ENCODE results near the gene ARSH.
"Not testable (repeated sequence)": the region's sequence is repeated elsewhere in the genome, so short reads cannot be mapped to it uniquely, and the experiment has no call there.

Gene ARSH

GRCh38 chrX:3006495-3006894 is at the start of gene ARSH:
ARSH (plus strand) TSS chrX:3006546; CDS start chrX:3006613, 67 bp downstream.
- no peak for DNase-seq

- no peak for DNase-seq
Observed at GRCh38 chrX:2958199-2958598, 48.1 kb upstream of the ARSH start.

- DNase-seq, result no peak
Observed at GRCh38 chrX:2960861-2961515, 45.4 kb upstream of the ARSH start.

- no peak for DNase-seq
Observed at GRCh38 chrX:2962381-2962780, 44.0 kb upstream of the ARSH start.

- not testable (repeated sequence) for DNase-seq
Observed at GRCh38 chrX:2963449-2963848, 42.9 kb upstream of the ARSH start.

- not testable (repeated sequence) for DNase-seq
Observed at GRCh38 chrX:2963992-2964794, 42.2 kb upstream of the ARSH start.

- no peak for DNase-seq
Observed at GRCh38 chrX:2965965-2966364, 40.4 kb upstream of the ARSH start.

GRCh38 chrX:2967012-2967411 is 39.3 kb upstream of the ARSH start:
- no peak for DNase-seq

GRCh38 chrX:2967584-2967983 is 38.8 kb upstream of the ARSH start:
- no peak for DNase-seq

- no peak for DNase-seq
Observed at GRCh38 chrX:2967998-2968909, 38.1 kb upstream of the ARSH start.

GRCh38 chrX:2969021-2969420 is 37.3 kb upstream of the ARSH start:
- no peak for DNase-seq

- DNase-seq, result no peak
Observed at GRCh38 chrX:2972391-2972790, 34.0 kb upstream of the ARSH start.

GRCh38 chrX:2974961-2975360 is 31.4 kb upstream of the ARSH start:
- no peak for DNase-seq

- not testable (repeated sequence) for DNase-seq
Observed at GRCh38 chrX:2978639-2979038, 27.7 kb upstream of the ARSH start.

GRCh38 chrX:2984342-2984741 is 22.0 kb upstream of the ARSH start:
- no peak for DNase-seq

GRCh38 chrX:2989565-2989964 is 16.8 kb upstream of the ARSH start:
- DNase-seq, result no peak

GRCh38 chrX:3010532-3010931 is 4.2 kb downstream of the ARSH start:
- no peak for DNase-seq

GRCh38 chrX:3017492-3017891 is 11.1 kb downstream of the ARSH start:
- DNase-seq, result no peak

GRCh38 chrX:3024176-3024575 is 17.8 kb downstream of the ARSH start:
- DNase-seq, result no peak

GRCh38 chrX:3026074-3026815 is 19.9 kb downstream of the ARSH start:
- DNase-seq, result no peak

GRCh38 chrX:3029129-3029528 is 22.8 kb downstream of the ARSH start:
- DNase-seq, result no peak

GRCh38 chrX:3037218-3037617 is 30.9 kb downstream of the ARSH start:
- no peak for DNase-seq

GRCh38 chrX:3044196-3044595 is 37.9 kb downstream of the ARSH start:
- DNase-seq, result no peak

Measured in hematopoietic multipotent progenitor cell treated with erythropoietin and hydrocortisone succinate and interleukin-3 and kit ligand, for 8 days (in vitro differentiated cells).